GM19452 (cell line): ENCODE data around the gene VWA8.
"Not testable (repeated sequence)": the region's sequence is repeated elsewhere in the genome, so short reads cannot be mapped to it uniquely, and the experiment has no call there.

Experiments used
- ATAC-seq: cut with Tn5 transposase; IDR thresholded peaks from one replicate; pipeline ENCODE4 v1.9.1; 2021; ENCODE audit not compliant: unreplicated experiment

VWA8 gene

DNA sequence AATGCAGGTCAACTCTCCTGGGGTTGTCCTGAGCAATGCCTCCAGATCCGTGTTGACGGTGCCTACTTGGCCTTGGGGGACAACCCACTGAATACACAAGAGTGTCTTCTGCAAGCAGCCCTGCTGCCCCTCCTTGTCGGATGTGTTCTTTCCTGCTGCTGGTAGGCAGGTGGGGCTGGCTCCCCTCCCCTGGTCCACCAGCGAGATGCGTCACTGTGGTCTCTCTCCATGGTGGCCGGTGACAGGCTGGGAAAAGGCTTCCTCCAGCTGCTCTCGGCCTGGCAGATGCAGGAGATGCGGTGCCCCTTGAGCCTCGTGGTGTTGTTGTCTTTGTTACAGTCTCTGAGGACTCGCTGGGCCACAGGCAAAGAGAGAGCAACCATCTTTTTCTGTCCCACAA is 418.6 kb downstream of the VWA8 start:
- no peak for ATAC-seq

DNA sequence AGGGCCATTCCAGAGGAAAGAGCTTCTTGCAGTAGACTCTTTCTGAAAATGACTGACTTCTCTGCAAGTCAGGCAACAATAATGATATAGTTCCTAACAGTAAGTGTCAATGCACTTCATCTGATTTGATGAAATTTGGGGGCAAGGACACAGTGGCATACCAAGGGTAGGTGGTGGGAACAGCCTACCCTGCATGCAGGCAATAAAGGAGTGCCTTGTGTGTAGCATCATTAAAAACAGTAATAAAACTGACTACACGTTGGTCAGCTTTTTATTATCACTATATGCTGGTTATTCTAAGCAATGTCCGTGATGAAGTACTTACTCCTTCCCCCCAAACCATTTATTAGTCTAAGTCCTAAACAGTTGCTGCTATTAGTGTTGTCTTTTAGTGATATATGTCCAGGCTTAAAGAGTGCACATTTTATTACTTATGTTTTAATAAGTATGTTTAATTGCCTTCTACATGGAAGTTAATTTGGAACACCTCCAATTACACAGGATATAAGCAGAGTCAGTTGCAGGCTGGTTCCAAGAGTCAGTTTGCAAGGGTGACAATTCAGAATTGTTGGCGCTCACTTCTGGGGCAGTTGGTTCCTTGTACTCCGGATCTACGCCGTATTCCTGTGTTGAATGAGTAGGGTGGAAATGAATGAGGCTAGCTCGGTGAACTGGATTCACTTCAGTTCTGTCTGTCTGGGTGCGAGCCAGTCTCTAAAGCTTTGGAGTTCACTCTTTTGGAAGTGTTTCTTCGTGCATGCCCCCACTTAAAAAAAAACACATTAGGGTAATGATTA is 419.6 kb downstream of the VWA8 start:
- ATAC-seq = no peak

DNA sequence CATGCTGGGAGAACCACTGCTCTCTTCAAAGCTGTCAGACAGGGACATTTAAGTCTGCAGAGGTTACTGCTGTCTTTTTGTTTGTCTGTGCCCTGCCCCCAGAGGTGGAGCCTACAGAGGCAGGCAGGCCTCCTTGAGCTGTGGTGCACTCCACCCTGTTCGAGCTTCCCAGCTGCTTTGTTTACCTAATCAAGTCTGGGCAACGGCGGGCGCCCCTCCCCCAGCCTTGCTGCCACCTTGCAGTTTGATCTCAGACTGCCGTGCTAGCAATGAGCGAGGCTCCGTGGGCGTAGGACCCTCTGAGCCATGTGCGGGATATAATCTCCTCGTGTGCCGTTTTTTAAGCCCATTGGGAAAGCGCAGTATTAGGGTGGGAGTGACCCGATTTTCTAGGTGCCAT is 420.7 kb downstream of the VWA8 start:
- ATAC-seq = not testable (repeated sequence)

- no peak for ATAC-seq
These were observed 427.4 kb downstream of the VWA8 start for GRCh38 chr13:41533266-41534052.

DNA sequence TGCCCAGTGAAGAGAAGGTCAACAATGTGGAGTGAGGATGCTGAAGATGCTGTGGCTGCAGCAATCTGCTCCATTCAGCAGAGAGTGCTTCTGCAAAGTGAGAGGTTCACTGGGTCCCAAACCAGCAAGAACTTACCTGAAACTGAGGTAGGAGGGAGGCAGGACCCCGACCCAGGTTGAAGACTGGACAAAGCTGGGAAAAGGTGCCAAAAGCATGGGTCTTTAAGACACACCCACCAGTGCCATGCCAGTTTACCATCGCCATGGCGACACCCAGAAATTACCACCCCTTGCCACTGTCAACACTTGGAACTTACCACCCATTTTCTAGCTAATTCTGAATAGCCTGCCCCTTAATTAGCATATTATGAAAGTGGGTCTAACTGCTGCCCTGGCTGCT is 432.9 kb downstream of the VWA8 start:
- no peak for ATAC-seq

DNA sequence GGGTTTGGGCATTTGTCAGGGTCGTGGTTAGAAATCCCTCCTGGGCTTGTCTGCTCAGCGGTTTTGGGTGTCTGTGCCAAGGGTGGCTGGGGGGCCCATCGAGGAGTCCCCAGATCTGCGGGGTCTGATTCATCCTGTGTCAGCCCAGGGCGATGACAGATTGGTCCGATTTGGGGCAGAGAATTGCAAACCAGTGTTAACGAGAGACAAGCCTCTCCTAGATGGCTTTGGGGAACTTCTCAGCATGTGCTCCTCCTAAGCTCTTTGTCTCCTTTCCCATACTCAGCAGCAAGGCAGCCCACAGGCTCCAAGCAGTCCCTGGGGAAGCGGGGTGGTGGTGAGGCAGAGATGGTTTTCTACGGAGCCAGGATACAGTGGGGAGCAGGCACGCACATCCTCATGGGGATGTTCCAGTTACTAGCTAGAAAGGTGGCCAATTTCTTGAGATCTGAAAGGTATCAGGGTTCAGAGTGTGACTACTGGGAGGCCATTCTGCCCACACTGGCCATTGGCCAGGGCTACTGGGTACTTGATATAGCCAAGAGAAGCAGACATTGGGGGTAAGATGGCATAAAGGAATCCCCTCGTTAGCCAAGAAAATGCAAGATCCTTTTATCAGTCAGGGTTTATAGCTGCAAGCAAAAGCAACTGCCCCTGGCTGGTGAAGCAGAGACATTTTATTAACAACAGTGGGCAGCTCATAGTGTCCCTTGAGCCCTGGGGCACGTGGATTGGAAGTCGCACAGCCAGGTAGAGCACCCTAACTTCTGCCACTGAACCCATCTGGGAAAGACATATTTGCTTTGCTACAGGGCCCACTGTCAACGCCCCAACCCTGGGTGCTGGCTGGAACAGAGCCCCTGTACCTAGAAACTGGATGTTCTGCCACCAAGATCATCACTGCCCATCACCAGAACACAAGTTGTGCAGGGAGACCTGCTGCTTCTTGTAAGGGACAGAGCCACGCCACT is 440.0 kb downstream of the VWA8 start:
- no peak for ATAC-seq

DNA sequence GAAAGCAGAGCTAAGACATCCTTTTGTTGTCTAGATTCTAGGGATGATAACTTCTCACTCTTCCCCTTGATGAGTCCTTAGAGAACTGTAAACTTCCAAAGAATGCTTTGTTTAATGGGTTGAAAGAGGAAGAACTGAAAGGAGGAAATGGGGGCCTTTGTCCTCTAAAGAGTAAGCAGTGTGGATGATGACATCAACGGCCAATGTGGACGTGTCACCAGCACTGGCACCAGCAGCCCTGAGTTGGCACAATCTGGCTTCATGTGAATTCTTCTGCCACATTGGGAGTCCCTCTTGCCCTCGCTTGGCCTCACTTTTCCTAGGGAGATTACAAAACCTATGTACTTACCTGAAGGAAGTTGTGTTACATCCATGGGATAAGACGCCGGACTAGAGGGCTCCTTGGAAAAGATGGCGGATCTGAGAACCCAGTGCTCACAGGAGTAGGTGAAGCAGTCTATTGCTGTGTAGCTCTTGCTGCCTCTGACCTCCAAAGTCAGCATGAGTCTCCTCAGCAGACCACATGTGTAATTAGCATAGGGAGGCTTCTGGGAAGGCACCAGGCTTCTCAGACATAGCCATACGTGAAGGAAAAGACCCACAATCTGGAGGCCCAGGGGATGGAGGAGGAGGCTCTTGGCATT is 440.8 kb downstream of the VWA8 start:
- ATAC-seq = no peak
